Heart right ventricle (tissue), 16 donors: ENCODE measurements around the gene NOX3. TPM values are rescaled to one million over a fixed set of nuclear protein-coding genes. Genes with fewer than 3 reads are reported as not detected.

Experiments
- ATAC-seq, 8 donors: fragments of 200-7000 bp; cut with Tn5 transposase; one replicate each; pipeline ENCODE4 v1.9.1; 2020; ENCODE audit warnings: mild to moderate bottlenecking in 8 of 8, moderate library complexity in 8 of 8, moderate number of reproducible peaks in 1 of 8
- DNase-seq, 2 donors: peaks; one replicate each; pipeline ENCODE4 v3.0.0-alpha.2; 2020
- H3K27ac ChIP-seq, 10 donors: fragments of 200-600 bp; sonication (generic) in 2 of 10; one replicate each; pipeline versions ENCODE4 v1.5.0 to v1.8.0; 2020 to 2022; ENCODE audit warnings: mild to moderate bottlenecking in 3 of 10
- H3K27me3 ChIP-seq, 7 donors: fragments of 200-600 bp; one replicate each; pipeline ENCODE4 v1.8.0; 2021 to 2022; ENCODE audit warnings: mild to moderate bottlenecking in 2 of 7
- H3K36me3 ChIP-seq, 9 donors: fragments of 200-600 bp; sonication (generic) in 1 of 9; one replicate each; pipeline versions ENCODE4 v1.5.0 to v1.8.0; 2020 to 2022; ENCODE audit warnings: mild to moderate bottlenecking in 2 of 9
- H3K4me1 ChIP-seq, 9 donors: fragments of 200-600 bp; sonication (generic) in 1 of 9; one replicate each; pipeline versions ENCODE4 v1.5.0 to v1.8.0; 2020 to 2022; ENCODE audit warnings: mild to moderate bottlenecking in 4 of 9
- H3K4me3 ChIP-seq, 10 donors: fragments of 200-600 bp; sonication (generic) in 2 of 10; one replicate each; pipeline versions ENCODE4 v1.5.0 to v1.8.0; 2020 to 2022; ENCODE audit warnings: mild to moderate bottlenecking in 7 of 10, moderate library complexity in 2 of 10
- H3K9me3 ChIP-seq, 11 donors: fragments of 200-600 bp in 10 of 11; sonication (generic) in 2 of 11; one replicate each; pipeline versions ENCODE4 v1.5.0 to v1.8.0; 2013 to 2022; ENCODE audit warnings: mild to moderate bottlenecking in 2 of 11, control low read depth in 1 of 11, moderate library complexity in 1 of 11
- CTCF ChIP-seq, 9 donors: fragments of 200-600 bp; sonication (generic) in 2 of 9; IDR thresholded peaks; one replicate each; pipeline versions ENCODE4 v1.5.0 to v1.8.0; 2021 to 2022; ENCODE audit warnings: antibody characterized with exemption in 9 of 9, mild to moderate bottlenecking in 5 of 9, moderate library complexity in 1 of 9
- WGBS, 2 donors: extraction: QIAGEN DNeasy Blood & Tissue Kit; methylation state at CpG; one replicate each; pipeline ENCODE4 v1.1.7; 2013; ENCODE audit warnings: inconsistent platforms in 1 of 2; 5-methylcytosine and 5-hydroxymethylcytosine counted together
- intact Hi-C, 10 donors: fragments of 100-400 bp; cut with DNase I; formaldehyde crosslinking; loops; one replicate each; pipeline versions ENCODE4 v1.11.1 to v1.14.2; 2022
- polyA plus RNA-seq, 2 donors: library from polyadenylated mRNA; stranded (reverse); fragments of 200-250 nt; gene quantifications; one replicate each; pipeline ENCODE4 v1.2.3, GENCODE V29; 2013
- total RNA-seq, 10 donors: library from RNA; stranded (reverse); fragmentation: NEBNext Ultra II Directional in 3 of 10; extraction: Animal tissue kit (Norgen Biotek cat#: 25700) in 3 of 10; gene quantifications; one replicate each; pipeline versions ENCODE4 v1.2.1 to v1.2.4, GENCODE V29; 2021 to 2023
- donor health status: Arrhythmogenic right ventricular cardiomyopathy.
- donor health status: ischemic (EF 13 %, LVEDD 7.1; RV severe dilation, severe dysfunction).
- donor health status: healthy with polysubstance abuse.
- donor health status: DM: no; HTN: yes; CAD: no.
- donor health status: DM: no; HTN: no; CAD: no.
- donor health status: ischemic (EF 25% LVEDD 6.9; RV normal size, moderate dysfunction).
- donor health status: ischemic (EF 25% LVEDD 5.7; RV mildly dilated, moderate dysfunction).
- donor health status: healthy.
- donor health status: DM: yes; HTN: yes; CAD: no.
- donor health status: Ischemic cardiomyopathy.
- donor health status: ischemic (EF 35%, LVEDD 5.7; RV mildly dilated, moderate dysfunction).
- donor health status: nonischemic (EF 11% LVEDD 7.7; RV severe dilation, severe dysfunction).
- donor health status: DM: yes; HTN: yes; CAD: no.
- donor health status: PGD.
- donor health status: ischemic (EF 29% LVEDD 5.4; RV normal size, mild dysfunction).
- donor health status: nonischemic (EF 23%, LVEDD 6.1; RV moderate dilation, normal function).

Gene NOX3
- total and polyA plus RNA-seq, 12 donors, result not detected

GRCh38 chr6:155417454-155417853, 38.2 kb downstream of the NOX3 start:
- 81 to 86% methylated on average over 3 of the region's 3 CpGs for WGBS, 2 donors
- no peaks in the 10 kb centered on the region for H3K27me3 ChIP-seq
- intact Hi-C loops, result no loop called here

GRCh38 chr6:155415953-155416352, 39.7 kb downstream of the NOX3 start:
- intact Hi-C loops, result no loop called here
- no peaks in the 10 kb centered on the region for H3K9me3 ChIP-seq
- H3K4me3 ChIP-seq, result no peak overlapping the region
- TF ChIP-seq CTCF (IDR thresholded peaks at IDR 0.05), result no peak
- H3K27ac ChIP-seq, result no peak overlapping the region
- no peaks in the 10 kb centered on the region for H3K27me3 ChIP-seq
- peaks cover 0 to 22% (median 14%) of the 10 kb centered on the region in 9 donors for H3K4me1 ChIP-seq
- DNase-seq, result no peak
- 89 to 90% methylated on average over 4 of the region's 4 CpGs for WGBS, 2 donors
- no peaks in the 10 kb centered on the region for H3K36me3 ChIP-seq
- no peak for ATAC-seq

More at GRCh38 chr6:155417454-155417853, 38.2 kb downstream of the NOX3 start:
- H3K4me1 ChIP-seq, result peaks cover 0 to 22% (median 14%) of the 10 kb centered on the region in 9 donors
- peak in 1 of 8 donors; percentile 23 for ATAC-seq
- H3K27ac ChIP-seq, result peak overlapping the region in 4 of 10 donors; percentile 22 to 72 (median 46)
- DNase-seq, result no peak
- TF ChIP-seq CTCF (IDR thresholded peaks at IDR 0.05), result no peak
- H3K36me3 ChIP-seq, result no peaks in the 10 kb centered on the region
- no peaks in the 10 kb centered on the region for H3K9me3 ChIP-seq
- H3K4me3 ChIP-seq, result peak overlapping the region in 3 of 10 donors; percentile 32 to 35 (median 34)

GRCh38 chr6:155414049-155414448, 41.6 kb downstream of the NOX3 start:
- no peaks in the 10 kb centered on the region for H3K9me3 ChIP-seq
- WGBS, 2 donors, result 91 to 93% methylated on average over 3 of the region's 3 CpGs
- no peak overlapping the region for H3K4me3 ChIP-seq
- peaks cover 0 to 20% (median 14%) of the 10 kb centered on the region in 9 donors for H3K4me1 ChIP-seq
- no peaks in the 10 kb centered on the region for H3K27me3 ChIP-seq
- no peak for TF ChIP-seq CTCF (IDR thresholded peaks at IDR 0.05)
- H3K27ac ChIP-seq, result no peak overlapping the region
- ATAC-seq (no peak), DNase-seq (no peak)
- no peaks in the 10 kb centered on the region for H3K36me3 ChIP-seq
- intact Hi-C loops, result no loop called here

- no peaks in the 10 kb centered on the region for H3K9me3 ChIP-seq
- 96 to 98% methylated on average over 1 of the region's 1 CpG for WGBS, 2 donors
- TF ChIP-seq CTCF (IDR thresholded peaks at IDR 0.05), result no peak
- H3K27me3 ChIP-seq, result no peaks in the 10 kb centered on the region
- H3K4me3 ChIP-seq, result no peak overlapping the region
- no peak for DNase-seq
- intact Hi-C loops, result no loop called here
- H3K36me3 ChIP-seq, result no peaks in the 10 kb centered on the region
- no peak overlapping the region for H3K27ac ChIP-seq
- peaks cover 0 to 3% (median 0%) of the 10 kb centered on the region in 9 donors for H3K4me1 ChIP-seq
- ATAC-seq, result no peak
These were observed 43.3 kb downstream of the NOX3 start for GRCh38 chr6:155412335-155412734.
